Astrocyte of the cerebellum (primary cell): ENCODE data around the gene UBE2E2.

ENCODE experiments used
- DNase-seq: peaks from one replicate; pipeline ENCODE4 v3.0.0-alpha.2; 2011; ENCODE audit warnings: low read depth
- H3K4me3 ChIP-seq: 2 replicates; pipeline ENCODE4 v1.5.1; 2011; ENCODE audit warnings: mild to moderate bottlenecking, low read depth, low read length, moderate library complexity
- CTCF ChIP-seq: IDR thresholded peaks from 2 replicates; pipeline ENCODE4 v1.5.1; 2012; ENCODE audit warnings: low read length, low read depth, moderate library complexity, mild to moderate bottlenecking; ENCODE audit errors: missing control alignments
- in situ Hi-C: cut with HindIII; loops from 2 replicates; pipeline ENCODE4 v1.10.0; 2017; ENCODE audit warnings: low sequenced_read_pairs

Gene UBE2E2

GRCh38 chr3:23619705-23620637 is 416.8 kb downstream of the UBE2E2 start:
- DNase-seq, result no peak
- in situ Hi-C loops, result no loop called here
- H3K4me3 ChIP-seq, result no peak overlapping the region
- TF ChIP-seq CTCF, result no peak

DNA sequence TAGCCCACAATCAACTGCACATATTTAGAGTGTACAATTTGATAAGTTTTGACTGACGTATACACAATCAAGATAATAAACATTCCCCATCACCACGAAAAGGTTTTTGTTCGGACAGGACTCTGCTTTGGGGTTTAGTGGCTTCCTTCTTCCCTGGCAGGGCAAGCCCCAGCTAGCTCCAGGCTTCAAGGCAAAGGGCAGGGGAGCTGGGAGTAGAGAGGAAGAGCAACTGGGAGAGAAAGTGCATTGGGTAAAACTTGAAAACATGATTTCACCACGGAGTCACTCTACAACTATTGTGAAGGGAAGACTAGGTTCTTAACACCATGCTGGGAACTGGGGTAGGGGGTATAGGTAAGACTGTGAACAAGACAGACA is 417.5 kb downstream of the UBE2E2 start:
- DNase-seq, result no peak
- in situ Hi-C loops, result no loop called here
- no peak for TF ChIP-seq CTCF
- no peak overlapping the region for H3K4me3 ChIP-seq

- no peak for TF ChIP-seq CTCF
- DNase-seq, result no peak
- H3K4me3 ChIP-seq, result no peak overlapping the region
- in situ Hi-C loops, result no loop called here
Observed at GRCh38 chr3:23623844-23624243, 420.7 kb downstream of the UBE2E2 start.

- in situ Hi-C loops, result no loop called here
- TF ChIP-seq CTCF, result no peak
- no peak for DNase-seq
- H3K4me3 ChIP-seq, result no peak overlapping the region
Observed at GRCh38 chr3:23624305-23624704, 421.2 kb downstream of the UBE2E2 start.

DNA sequence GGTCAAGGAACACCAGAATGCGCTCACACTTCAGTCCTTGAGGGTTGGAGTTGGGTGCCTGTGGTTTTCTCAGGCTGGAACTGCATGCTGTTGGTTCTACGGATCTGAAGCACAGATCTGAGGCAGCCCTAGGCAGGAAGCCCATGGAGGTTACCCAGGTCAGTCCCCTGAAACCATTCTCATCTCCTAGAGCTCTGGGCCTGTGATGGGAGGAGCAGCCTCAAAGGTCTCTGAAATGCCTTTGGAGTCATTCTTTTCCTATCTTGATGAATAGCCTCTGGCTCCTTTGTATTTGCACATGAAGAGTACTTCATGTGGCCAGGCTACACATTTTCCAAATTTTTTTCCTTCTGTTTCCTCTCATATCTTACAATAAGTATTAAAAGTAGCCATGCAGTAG is 423.3 kb downstream of the UBE2E2 start:
- H3K4me3 ChIP-seq, result no peak overlapping the region
- no peak for TF ChIP-seq CTCF
- in situ Hi-C loops, result no loop called here
- DNase-seq, result no peak

- no peak overlapping the region for H3K4me3 ChIP-seq
- in situ Hi-C loops, result no loop called here
- no peak for TF ChIP-seq CTCF
- DNase-seq, result peak; percentile 28
Observed at GRCh38 chr3:23629181-23629894, 426.2 kb downstream of the UBE2E2 start.
